ENCODE data around the gene TOMM5. TPM values are rescaled to one million over a fixed set of nuclear protein-coding genes. Genes with fewer than 3 reads are reported as not detected.

Gene TOMM5
- total RNA-seq, 4 donors from 2014 or later, result 91.1 to 151 (median 97.9) TPM

GRCh38 chr9:37622462-37622861, 30.1 kb upstream of the TOMM5 start:
- no peak for TF ChIP-seq CTCF (IDR thresholded peaks at IDR 0.05)
- no peak for ATAC-seq (ENCODE audit: low FRiP score)
- no peak for DNase-seq (ENCODE audit: low spot score)

- no peak for TF ChIP-seq CTCF (IDR thresholded peaks at IDR 0.05)
- ATAC-seq (ENCODE audit: low FRiP score) (no peak), DNase-seq (ENCODE audit: low spot score) (no peak)
These were observed 29.1 kb upstream of the TOMM5 start for GRCh38 chr9:37621273-37622121.

GRCh38 chr9:37620396-37620795, 28.0 kb upstream of the TOMM5 start:
- TF ChIP-seq CTCF (IDR thresholded peaks at IDR 0.05), result no peak
- ATAC-seq (ENCODE audit: low FRiP score), result no peak
- DNase-seq (ENCODE audit: low spot score), result no peak

GRCh38 chr9:37619806-37620205, 27.4 kb upstream of the TOMM5 start:
- TF ChIP-seq CTCF (IDR thresholded peaks at IDR 0.05), result no peak
- DNase-seq (ENCODE audit: low spot score) (no peak), ATAC-seq (ENCODE audit: low FRiP score) (no peak)

GRCh38 chr9:37618817-37619216, 26.4 kb upstream of the TOMM5 start:
- ATAC-seq (ENCODE audit: low FRiP score), result no peak
- no peak for DNase-seq (ENCODE audit: low spot score)
- TF ChIP-seq CTCF (IDR thresholded peaks at IDR 0.05), result no peak

- no peak for DNase-seq (ENCODE audit: low spot score)
- TF ChIP-seq CTCF (IDR thresholded peaks at IDR 0.05), result no peak
- no peak for ATAC-seq (ENCODE audit: low FRiP score)
These were observed 25.4 kb upstream of the TOMM5 start for GRCh38 chr9:37617832-37618231.

GRCh38 chr9:37617161-37617560, 24.8 kb upstream of the TOMM5 start:
- TF ChIP-seq CTCF (IDR thresholded peaks at IDR 0.05), result no peak
- DNase-seq (ENCODE audit: low spot score) (no peak), ATAC-seq (ENCODE audit: low FRiP score) (no peak)

Data from omental fat pad (tissue), 4 donors.